Measurements from ENCODE around the gene ANKRD42.
A peak's percentile ranks its signal among the peaks of the same experiment; 100 is the strongest.
"Not testable (repeated sequence)": the region's sequence is repeated elsewhere in the genome, so short reads cannot be mapped to it uniquely, and the experiment has no call there.

ANKRD42 gene

DNA sequence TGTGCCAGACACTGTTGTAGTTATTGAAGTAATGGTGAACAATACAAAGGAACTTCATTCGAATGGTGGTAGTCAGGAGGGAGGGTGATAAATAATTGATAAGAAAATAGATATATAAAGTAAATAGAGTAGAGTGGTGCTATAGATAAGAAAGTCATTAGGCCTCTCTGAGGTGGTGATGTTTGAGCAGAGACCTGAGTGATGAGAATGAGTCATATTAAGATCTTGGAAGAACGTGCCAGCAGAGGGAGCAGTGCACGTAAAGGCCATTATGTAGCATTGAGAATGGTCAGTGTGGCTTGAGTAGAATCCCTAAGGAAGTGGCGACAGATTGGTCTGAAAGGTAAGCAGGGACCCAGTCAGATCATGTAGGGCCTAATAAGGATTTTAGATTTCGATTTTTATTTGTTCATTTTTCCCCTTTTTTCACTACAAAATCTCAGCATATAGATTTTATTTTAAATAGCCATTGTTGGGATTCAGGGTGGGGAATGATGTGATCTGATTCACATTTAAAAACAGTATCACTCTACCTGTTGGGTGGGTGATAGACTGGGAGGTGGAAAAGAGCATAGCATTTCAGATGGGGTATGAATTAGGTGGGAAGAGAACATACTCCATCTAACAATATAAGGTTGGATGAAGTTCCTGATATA lies 47.9 kb downstream of the ANKRD42 start:
- DNase-seq (ENCODE audit: low spot score) = no peak

DNA sequence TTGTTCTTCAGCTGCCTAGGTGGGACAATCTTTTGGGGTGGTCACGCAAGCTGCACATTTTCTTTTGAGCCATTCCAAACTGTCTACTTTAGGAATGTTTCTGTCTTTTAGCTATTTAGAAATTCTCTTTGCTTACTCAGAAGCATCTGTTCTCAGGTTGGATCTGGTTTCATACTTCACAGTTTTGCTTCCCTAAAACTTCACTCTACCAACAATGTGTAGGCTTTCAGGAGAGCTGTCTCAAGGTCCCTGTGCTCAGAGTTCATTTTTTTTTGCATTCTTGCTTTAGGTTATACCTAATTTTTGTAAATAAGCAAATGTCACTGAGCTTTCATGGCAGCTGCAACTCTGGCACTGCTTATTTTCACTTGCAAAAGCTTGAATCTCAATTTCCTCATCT lies 55.9 kb downstream of the ANKRD42 start:
- DNase-seq (ENCODE audit: low spot score) = no peak

DNA sequence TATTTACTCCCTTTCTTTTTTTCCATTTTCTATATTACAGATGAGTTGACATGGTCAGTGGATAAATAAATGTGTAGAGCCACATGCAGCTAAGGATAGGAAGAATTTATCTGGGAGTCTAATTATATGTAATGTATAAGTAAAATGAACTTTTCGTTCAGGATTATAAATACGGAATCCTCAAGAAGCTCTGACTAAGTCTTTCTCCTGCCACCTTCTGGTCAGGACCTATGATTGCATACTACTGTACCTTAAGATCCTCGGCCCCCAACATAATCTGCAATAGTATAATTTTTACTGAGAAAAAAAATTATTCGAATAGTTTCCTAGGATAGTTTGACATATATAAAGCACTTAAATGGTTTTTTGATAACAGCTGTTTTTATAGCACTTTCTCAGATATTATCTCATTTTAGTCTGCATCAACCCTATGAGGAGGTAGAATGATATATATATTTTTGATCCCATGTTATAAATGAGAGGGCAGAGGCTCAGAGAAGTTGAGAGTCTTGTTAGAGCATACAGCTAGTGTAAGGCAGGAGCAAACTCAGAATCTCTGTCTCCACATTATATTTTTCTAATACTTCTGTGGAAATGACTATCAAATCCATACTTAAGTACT lies 56.6 kb downstream of the ANKRD42 start:
- no peak for DNase-seq (ENCODE audit: low spot score)

DNA sequence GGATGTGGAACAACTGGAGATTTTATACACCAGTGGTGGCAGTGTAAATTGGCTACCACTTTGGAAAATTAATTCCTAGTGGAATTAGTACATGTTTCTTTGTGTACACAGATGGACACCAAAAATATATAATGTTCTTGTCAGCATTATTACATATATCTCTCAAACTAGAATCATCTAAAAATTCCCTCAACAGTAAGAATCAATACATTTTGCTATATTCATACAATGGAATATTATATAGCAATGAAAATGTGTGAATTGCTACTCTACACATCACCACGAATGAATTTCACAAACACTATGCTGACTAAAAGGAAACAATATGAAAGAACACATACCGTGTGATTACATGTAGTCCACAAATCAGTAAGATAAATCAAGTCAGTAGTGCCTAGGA lies 58.8 kb downstream of the ANKRD42 start:
- no peak for DNase-seq (ENCODE audit: low spot score)

DNA sequence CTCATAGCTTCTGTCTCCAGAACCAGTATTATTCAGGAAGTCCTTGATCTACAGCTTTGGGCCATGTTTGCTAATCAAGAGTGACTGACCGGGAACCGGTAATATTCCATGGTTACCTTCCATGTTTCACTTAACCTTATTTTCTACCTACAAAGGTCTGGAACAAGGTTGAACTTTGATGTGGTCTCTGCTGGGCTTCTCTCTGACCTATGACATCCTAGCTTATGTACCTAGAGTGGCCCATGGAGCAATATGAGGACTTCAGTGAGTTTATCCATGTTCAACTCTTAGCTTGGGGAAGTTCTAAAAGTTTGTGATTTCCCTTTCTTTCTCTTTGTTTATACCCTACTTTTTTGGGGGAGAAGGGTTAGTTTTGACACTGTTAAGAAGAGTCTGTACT lies 59.4 kb downstream of the ANKRD42 start:
- no peak for DNase-seq (ENCODE audit: low spot score)

DNA sequence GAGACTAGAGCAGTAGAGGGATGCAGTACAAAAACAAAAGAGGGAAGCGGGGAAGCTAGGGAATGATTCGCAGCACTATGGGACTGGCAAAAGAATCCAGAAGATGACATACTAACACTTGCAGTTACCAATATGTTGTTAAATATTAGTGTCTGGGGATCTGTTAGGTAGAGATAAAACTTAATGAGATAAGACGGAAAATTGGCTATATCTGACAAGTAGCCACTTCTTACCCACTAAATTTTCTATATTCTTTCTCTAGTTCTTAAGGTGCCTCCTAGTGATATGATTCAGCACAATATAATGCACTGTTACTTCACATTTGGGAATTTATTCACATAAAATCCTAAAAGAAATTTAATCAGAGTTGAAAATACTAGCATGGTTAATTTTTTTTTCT lies 61.9 kb downstream of the ANKRD42 start:
- DNase-seq (ENCODE audit: low spot score) = no peak

DNA sequence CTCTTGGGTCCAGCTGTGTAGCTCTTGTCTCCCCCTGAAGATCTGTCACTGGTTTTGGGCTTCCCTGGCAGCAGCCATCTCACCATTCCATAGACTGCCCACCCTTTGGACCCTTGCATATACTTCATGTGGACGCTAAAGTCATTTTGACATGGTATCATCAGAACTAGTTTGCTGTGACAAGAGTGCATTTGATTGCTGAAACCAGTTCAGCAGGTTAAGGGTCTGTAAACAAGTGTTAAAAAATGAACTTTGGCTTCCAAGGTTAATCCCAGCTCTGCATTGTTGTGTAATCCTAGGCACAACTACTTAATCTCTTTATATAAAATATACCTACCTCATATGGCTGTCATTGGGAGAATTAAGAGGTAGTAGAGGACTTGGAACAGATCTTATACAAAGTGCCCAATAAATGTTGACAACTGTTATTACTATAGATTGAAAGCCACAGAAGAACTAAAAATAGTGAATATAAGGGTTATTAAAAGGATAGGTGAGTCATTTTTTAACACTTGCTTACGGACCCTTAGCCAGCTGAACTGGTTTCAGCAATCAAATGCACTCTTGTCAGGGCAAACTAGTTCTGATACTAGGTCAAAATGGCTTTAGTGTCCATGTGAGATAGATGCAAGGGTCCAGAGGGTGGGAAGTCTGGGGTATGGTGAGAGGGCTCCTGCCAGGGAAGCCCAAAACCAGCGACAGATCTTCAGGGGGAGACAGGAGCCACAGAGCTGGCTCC lies 63.3 kb downstream of the ANKRD42 start:
- no peak for DNase-seq (ENCODE audit: low spot score)

DNA sequence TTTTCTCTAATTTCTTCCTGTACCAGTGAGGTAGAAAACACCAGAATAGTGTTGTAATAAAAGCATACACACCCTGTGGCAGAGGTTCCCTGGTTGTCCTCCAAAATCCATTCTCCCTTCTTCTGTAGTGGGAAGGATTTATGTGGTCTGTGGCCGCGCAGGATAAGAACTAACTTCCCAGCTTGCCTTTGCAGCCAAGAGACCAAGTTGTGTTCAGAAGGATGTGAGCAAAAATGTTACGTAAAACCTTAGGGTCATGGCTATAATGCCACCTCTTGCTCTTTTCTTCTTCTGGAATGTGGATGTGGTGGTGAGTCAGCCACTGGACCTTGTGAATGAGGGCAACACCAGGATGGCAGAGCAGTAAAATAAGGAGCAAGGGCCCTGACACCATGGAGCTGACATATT lies 64.3 kb downstream of the ANKRD42 start:
- no peak for DNase-seq (ENCODE audit: low spot score)

DNA sequence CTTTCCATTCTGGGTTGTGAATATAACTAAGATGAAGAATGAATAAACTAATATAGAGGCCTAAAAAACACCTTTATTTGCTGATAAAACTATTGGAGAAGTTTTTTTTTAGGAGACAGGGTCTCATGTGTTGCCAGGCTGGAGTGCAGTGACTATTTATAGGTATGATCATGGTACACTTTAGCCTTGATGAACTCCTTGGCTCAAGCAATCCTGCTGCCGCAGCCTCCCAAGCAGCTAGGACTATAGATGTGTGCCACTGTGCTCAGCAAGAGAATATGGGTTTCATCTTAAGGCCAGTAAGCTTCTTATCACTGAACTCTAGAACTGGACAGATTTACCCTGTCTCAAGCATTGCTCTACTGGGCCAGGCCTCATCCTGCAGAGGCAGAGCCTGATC lies 66.0 kb downstream of the ANKRD42 start:
- no peak for DNase-seq (ENCODE audit: low spot score)

DNA sequence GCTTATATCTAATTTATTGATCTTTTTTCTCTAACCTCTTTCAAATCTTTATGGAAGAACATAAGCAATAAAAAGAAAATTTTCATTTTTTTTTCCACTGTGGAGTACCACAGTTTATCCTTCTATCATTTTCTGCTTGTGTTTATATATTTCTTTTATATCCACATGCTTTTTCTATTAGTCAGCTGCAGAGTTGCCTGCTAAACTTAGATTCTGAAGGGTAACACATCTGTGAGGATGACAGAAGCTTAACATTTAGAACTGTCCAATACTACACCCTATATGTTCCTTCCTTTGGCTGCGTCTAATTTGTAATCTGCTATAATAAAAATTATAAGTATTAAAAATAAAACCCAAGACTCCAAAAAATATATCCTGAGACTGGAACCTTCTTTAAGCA lies 71.8 kb downstream of the ANKRD42 start:
- DNase-seq (ENCODE audit: low spot score) = no peak

DNA sequence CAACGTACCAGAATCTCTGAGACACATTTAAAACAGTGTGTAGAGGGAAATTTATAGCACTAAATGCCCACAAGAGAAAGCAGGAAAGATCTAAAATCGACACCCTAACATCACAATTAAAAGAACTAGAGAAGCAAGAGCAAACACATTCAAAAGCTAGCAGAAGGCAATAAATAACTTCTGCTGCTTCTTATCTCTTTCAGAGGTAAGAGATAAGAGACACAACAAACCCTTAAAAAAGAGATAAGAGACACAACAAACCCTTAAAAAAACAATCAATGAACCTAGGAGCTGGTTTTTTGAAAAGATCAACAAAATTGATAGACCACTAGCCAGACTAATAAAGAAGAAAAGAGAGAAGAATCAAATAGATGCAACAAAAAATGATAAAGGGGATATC lies 75.6 kb downstream of the ANKRD42 start:
- DNase-seq (ENCODE audit: low spot score) = not testable (repeated sequence)

DNA sequence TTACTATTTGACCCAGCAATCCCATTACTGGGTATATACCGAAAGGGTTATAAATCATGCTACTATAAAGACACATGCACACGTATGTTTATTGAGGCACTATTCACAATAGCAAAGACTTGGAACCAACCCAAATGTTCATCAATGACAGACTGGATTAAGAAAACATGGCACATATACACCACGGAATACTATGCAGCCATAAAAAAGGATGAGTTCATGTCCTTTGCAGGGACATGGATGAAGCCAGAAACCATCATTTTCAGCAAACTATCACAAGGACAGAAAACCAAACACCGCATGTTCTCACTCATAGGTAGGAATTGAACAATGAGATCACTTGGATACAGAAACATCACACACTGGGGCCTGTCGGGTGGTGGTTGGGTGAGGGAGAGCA lies 78.2 kb downstream of the ANKRD42 start:
- DNase-seq (ENCODE audit: low spot score) = not testable (repeated sequence)

DNA sequence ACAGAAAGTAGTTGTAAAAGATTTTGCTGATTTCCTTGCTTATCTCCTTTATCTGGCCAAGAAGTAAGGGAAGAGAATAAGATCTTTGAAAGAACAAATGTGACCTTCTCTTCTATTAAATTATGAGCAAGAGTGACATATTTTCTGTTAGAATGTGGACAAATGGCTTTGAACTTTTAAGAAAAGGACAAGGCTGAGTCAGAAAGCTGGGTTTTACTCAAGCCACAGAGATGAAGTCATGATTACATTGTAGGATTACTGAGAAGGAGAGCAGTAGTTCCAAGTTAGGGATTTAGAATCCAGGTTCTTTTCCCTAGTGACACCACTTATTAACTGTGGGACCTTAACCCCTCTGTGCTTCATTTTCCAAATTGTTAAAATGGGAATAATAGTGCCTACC lies 79.1 kb downstream of the ANKRD42 start:
- DNase-seq (ENCODE audit: low spot score) = no peak

DNA sequence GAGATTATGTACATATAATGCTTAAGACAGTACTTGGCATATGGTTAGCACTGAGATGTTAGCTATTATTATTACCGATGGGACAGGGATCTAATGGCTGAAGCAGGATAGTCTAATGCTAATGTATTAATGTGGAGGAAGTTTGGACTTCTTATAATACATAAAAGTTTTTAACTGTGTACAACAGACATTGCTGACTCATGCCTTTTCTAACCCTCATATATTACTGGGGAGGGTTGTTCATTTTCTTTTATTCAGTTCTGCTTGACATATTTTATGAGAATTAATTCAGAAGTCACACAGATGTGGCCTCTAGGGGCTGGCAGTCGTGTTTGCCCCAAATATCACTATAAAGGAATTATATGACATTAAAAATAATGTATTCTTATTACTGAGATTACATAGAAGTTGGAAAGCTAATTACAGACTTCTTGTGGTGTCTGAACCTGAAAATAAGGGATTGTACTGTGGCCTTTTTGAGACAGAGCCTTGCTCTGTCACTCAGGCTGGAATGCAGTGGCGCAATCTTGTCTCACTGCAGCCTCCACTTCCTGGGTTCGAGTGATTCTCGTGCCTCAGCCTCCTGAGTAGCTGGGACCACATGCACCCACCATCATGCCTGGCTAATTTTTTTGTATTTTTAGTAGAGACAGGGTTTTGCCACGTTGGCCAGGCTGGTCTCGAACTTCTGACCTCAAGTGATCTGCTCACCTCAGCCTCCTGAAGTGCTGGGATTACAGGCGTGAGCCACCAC lies 82.6 kb downstream of the ANKRD42 start:
- no peak for DNase-seq (ENCODE audit: low spot score)

DNA sequence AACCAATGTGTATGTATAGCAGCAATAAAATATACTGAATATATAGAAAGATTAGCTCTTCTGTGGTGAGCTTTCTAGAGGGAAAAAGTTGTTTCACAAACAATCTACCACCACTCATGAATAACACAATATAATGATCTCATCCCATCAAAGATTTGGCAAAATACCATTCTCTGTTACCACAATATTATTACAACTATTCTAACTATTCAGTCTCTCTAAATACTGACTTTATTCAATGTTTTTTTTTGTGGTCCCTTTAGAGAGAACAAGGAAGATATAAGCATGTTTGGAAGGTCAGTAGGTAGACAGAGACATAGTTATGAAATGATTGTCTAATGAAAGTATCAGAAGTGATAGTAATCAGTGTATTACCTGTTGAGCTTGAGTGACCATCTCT lies 84.8 kb downstream of the ANKRD42 start:
- no peak for DNase-seq (ENCODE audit: low spot score)

DNA sequence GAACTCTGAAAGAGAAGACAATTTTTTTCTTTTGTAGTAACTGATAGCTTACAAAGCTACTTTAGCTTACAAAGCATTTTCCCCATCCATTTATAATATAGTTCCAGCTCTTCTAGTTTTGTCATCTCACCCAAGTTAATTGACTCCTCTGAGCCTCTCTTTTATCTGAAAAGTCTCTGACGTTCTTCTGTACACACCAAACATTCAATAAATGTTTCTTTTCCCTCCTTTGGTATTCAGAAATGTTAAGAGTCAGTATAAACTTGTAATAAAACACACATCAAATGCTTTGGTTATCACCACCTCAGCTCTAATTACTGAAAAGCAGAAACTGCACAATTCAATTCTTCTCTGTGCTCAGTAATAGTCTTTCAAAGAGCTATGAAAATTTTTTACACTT lies 86.7 kb downstream of the ANKRD42 start:
- no peak for DNase-seq (ENCODE audit: low spot score)

DNA sequence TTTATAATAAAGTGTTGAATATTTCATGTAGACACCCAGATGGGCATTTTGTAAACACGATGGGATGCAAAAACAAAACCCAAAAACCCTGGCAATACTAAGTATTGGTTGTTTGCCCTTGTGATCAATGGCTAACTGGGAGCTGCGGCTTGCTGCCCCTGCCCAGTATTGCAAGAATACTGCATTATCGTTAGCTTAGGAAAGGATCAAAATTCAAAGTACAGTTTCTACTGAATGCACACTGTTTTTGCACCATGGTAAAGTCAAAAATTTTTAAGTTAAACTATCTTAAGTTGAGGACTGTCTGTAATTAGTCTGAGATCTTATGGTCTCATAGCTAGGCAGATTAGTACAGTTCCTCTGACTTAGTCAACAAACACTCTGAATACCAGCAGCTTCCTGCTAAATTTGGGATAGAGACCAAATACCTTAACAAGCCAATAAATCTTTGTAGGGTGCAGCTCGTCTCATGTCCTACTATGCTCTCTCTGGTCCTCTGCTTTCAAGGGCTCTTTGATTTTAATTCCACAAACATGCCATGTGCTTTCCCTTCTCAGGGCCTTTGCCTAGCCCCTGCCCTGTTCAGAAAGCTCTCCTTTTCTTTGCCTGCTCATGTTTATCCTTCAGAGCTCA lies 88.7 kb downstream of the ANKRD42 start:
- DNase-seq (ENCODE audit: low spot score) = no peak

DNA sequence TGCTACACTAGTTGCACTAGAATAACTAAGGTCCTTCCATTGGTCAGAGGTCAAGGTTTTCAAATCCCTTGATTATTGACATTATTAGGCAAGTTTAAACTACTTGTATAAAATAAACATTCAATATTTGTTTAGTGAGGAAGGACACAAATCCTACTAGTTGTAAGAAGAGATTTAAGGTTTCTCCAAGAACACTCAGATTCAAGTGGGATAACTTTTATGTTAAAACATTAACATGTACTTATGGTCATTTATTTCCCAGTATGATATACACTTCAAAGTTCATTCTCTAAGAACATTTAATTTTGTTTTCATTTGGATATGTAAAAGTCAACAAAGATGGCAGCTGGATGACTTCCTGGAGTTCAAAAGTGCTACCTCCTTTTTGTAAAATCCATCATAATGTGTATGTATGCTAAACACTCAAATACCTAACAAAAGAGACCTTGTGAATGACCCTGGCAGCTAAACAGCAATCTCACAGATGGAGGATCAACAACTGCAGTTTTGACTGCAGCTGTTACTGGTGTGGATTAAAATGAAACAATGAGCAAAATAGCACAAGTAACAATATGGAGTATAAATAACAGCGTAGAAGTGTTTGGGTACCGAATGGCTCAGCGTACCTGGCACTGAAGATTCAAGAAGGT lies 91.1 kb downstream of the ANKRD42 start:
- DNase-seq (ENCODE audit: low spot score) = no peak

DNA sequence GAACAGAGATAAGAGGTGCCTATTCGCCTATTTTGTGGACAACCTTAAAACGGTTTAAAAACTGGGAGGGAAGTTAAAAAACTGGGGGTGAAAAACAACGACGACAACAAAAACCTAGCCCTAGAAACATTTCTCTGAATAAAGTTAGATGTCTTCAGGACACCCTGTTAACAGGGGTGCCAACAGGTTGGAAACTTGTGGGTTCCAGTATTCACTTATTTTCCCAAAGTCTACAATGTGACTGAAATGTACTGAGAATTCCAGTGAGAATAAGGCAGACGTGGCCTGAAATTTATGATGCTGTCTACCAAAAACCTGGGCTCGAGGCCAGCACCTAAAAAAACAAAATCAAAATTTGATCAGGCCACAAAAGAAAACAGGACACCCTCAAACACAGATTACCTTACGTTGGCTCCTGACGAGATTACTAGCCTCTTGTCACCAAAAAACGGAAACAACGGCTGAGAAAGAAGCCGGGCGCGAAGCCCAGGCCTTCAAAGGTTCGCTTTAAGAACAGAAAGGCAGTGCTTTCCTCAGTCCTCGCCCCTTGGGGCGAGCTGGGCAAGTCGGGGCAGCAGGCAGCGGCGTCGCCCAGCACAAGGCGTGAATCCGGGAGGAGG lies 91.7 kb downstream of the ANKRD42 start:
- DNase-seq (ENCODE audit: low spot score) = no peak

DNA sequence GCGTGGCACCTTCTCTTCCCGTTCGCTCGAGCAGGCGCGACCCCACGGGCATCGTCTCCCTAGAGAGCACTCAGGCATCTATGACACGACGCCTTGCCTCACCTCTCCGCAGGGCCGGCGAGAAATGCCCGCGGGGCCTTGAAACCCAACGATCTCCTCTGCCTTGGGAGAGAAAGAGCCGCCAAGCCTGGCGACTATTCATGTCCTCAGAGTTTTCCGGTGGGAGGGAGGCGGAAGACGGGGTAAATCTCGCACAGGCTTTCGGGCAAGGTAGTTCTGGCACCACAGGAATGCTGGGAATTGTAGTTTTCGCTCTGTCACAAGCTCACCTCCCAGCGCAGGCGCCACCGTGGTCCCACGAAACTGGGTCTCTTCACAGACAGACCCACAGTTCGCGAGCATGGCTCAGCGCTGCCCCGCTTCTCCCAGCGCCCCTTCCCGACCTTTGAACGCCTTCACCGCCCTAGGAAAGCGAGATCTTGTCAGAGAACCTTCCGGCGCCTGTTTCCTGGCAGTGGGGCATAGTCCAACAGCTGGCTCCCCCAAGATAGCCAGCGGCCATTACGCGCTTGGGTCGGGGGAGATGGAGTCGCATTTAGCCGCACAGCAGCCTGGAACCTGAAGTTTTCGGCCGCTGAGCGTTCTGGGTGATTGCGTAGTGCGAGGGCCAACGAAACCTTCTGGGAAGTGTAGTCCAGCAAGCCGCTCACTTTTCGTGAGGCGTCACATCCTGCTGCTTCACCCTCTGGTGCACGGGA lies 92.4 kb downstream of the ANKRD42 start, which contains the start of gene CCDC90B:
Gene CCDC90B (minus strand): TSS at position 597 of the 758 bp plus-strand sequence. CDS start 395 bp downstream, at position 202.
- peak; percentile 96 for DNase-seq (ENCODE audit: low spot score)

All from left forelimb (tissue), 1 donor.